Activated naive CD8-positive, alpha-beta T cell treated with anti-CD3 and anti-CD28 coated beads for 36 hours (primary cell): ENCODE measurements around the gene STAP2. TPM values are rescaled to one million over a fixed set of nuclear protein-coding genes. Genes with fewer than 3 reads are reported as not detected.

Source experiments
- DNase-seq: peaks from one replicate; pipeline ENCODE4 v3.0.0; 2021
- H3K27ac Mint-ChIP-seq: one replicate; pipeline ENCODE4 v1.8.0; 2022; ENCODE audit warnings: mild to moderate bottlenecking, moderate library complexity, mixed read lengths
- H3K27me3 Mint-ChIP-seq: one replicate; pipeline ENCODE4 v1.8.0; 2022; ENCODE audit warnings: mild to moderate bottlenecking, mixed read lengths
- H3K36me3 Mint-ChIP-seq: one replicate; pipeline ENCODE4 v1.8.0; 2021; ENCODE audit warnings: mild to moderate bottlenecking, mixed read lengths
- H3K4me1 Mint-ChIP-seq: one replicate; pipeline ENCODE4 v1.8.0; 2021; ENCODE audit warnings: mixed read lengths
- H3K4me3 Mint-ChIP-seq: one replicate; pipeline ENCODE4 v1.8.0; 2022; ENCODE audit warnings: mild to moderate bottlenecking, moderate library complexity, mixed read lengths
- H3K9me3 Mint-ChIP-seq: one replicate; pipeline ENCODE4 v1.8.0; 2022; ENCODE audit warnings: mixed read lengths
- total RNA-seq, 2 experiments: library from RNA; stranded (reverse); gene quantifications; one replicate each; pipeline ENCODE4 v1.2.3, GENCODE V29; 2021

Gene STAP2
- total RNA-seq, 2 experiments from 2014 or later = 12.3 to 13.1 TPM

DNA sequence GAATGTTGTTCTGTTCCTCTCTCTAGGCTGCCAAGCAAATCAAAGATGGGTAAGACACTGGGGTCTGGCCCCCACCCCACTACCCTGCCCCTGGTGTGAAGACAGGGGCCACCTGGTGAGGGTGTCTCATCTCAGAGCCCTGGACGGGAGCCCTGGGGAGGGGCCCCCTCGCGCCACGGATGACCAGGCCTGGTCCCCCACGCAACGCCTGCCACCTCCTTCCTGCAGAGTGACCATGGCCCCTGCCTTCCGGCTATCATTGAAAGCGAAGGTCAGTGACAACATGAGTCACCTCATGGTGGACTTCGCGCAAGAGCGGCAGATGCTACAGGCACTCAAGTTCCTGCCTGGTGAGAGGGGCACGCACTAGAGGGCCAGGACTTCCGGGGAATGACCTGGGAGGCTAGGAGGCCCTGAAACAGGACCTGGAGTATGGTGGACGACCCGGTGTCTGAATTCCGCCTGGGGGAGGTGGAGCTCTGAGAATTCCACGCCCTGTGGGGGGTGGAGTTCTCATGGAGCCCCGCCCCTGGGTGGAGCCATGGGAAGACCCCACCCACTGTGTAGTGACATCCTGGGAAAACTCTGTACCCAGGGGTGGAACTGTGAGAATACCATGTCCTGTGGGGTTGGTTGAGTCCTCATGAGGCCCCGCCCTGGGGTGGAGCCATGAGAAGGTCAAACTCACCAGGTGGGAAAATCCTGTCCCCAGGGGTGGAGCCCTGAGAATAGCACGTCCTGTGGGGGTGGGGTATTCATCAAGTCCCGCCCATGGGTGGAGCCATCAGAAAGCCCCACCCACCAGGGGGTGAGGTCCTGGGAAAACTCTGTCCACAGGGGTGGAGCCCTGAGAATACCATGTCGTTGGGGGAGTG, 28.1 kb downstream of the STAP2 start:
- peaks cover 16% of the 10 kb centered on the region for H3K36me3 Mint-ChIP-seq
- H3K9me3 Mint-ChIP-seq = no peaks in the 10 kb centered on the region
- H3K4me3 Mint-ChIP-seq = no peak overlapping the region
- no peaks in the 10 kb centered on the region for H3K4me1 Mint-ChIP-seq
- H3K27me3 Mint-ChIP-seq = no peaks in the 10 kb centered on the region
- peak; percentile 34 for DNase-seq
- H3K27ac Mint-ChIP-seq = no peak overlapping the region

DNA sequence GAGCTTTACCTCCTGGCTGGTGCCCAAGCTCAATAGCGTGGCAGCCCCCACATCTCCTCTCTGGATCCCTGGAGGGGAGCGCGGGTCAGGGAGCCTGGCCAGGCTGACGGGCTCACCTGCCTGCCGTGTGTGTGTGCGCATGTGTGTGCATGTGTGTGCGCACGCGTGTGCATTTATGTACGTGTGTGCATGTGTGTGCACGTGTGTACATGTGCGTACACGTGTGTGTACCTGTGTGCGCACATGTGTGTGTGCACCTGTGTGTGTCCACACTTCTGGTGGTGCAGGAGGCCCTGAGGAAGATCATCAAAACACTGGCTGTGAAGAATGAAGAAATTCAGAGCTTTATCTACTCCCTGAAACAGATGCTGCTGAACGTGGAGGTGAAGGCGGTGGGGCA, 33.0 kb downstream of the STAP2 start:
- Mint-ChIP-seq H3K27me3 (no peaks in the 10 kb centered on the region), H3K9me3 (no peaks in the 10 kb centered on the region), H3K4me1 (peaks cover 22% of the 10 kb centered on the region), H3K4me3 (peak overlapping the region; percentile 75), H3K36me3 (peaks cover 8% of the 10 kb centered on the region), H3K27ac (no peak overlapping the region)
- DNase-seq = no peak

DNA sequence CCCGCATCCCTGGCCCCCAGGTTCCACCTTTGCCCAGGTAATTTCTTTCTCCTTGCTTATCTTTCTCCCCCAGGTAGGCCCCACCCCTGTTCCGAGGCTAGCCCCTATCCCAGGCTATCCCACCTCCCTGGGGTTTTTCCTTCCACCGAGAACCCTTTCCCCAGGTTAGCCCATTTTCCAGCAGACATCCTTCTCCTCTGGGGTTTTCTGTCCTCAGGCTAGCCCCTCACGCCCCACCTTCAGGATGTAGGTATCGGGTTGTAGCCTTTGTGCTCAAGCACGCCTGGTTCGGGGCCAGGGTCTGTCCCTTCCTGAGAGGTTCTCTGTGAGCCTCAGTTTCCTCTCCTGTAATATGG, 33.4 kb downstream of the STAP2 start:
- Mint-ChIP-seq H3K4me1 (peaks cover 24% of the 10 kb centered on the region), H3K9me3 (no peaks in the 10 kb centered on the region), H3K27ac (no peak overlapping the region), H3K36me3 (peaks cover 7% of the 10 kb centered on the region), H3K27me3 (no peaks in the 10 kb centered on the region), H3K4me3 (peak overlapping the region; percentile 75)
- no peak for DNase-seq

DNA sequence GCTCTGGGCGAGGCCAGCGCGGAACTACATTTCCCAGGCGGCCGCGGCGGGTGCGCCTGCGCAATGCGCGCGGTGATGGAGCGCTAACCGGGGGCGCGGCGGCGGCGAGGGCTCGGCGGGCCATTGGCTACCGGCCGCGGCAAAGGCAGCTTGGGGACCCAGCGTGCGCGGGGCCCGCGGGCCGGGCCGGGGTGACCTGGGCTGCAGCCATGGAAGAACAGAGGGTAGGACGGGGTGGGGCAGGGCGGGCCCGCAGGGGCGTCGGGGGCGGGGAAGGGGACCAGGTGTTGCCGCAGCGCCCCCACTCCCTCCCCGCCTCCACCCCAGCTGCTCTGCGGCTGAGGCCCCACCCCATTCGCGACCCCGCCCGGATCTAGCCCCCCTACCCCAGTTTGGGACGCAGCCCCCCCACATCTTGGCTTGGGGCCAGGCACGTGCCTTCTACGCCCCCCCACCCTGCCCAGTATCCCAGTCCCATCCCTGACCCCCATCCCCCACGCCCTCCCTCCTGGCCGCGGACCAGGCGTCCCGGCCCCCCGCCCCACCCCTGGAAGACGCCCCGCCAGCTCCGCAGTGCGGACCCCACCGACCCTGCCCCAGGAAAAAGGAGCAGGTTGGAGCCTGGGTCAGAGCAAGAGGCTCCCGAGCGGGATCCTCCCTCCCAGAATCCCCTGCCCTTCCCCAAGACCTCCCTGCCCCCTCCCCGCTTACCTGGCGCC, 33.9 kb downstream of the STAP2 start, which contains the start of gene FSD1:
FSD1 (plus strand) TSS at position 61 of the 719 bp plus-strand sequence; CDS start at position 210, 149 bp downstream.
- H3K27me3 Mint-ChIP-seq = no peaks in the 10 kb centered on the region
- peaks cover 24% of the 10 kb centered on the region for H3K4me1 Mint-ChIP-seq
- H3K4me3 Mint-ChIP-seq = peak within 1 kb of the TSS; percentile 75
- DNase-seq = peak; percentile 92
- H3K36me3 Mint-ChIP-seq = peaks cover 7% of the 10 kb centered on the region
- H3K27ac Mint-ChIP-seq = peak within 1 kb of the TSS; percentile 56
- no peaks in the 10 kb centered on the region for H3K9me3 Mint-ChIP-seq

DNA sequence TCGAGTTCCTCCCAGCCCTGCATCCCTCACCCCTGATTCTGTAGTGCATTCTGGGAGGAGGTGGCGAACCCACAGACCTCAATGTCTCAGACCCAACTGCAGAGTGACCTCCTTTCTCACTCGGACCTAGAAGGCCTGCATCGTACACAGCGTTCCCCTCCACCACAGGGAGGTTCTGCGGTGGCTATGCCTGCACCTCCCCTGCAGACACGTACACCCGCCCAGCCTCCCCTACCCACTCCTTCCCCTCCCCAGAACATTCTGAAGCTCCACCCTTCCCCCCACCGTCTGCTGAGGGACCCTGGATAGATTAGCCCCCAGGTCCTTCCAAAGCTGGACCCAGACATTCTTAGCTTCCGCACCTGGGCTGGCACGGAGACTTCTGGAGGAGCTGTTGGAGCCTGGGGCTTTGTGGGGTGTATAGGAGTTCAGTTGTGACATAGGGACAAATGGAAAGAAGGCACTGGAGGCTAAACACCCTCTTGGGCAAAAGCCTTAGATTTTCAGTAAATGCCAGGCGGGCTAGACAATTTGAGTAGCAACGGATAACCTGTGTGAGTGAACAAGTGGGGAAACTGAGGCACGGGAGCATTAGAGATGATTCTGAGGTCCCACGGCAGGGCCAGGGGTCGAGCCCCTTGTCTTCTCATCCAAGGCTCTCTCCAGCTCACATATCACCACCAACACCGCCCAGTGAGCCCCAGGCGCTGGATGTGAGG, 34.6 kb downstream of the STAP2 start:
- Mint-ChIP-seq H3K4me1 (peaks cover 24% of the 10 kb centered on the region), H3K27me3 (no peaks in the 10 kb centered on the region), H3K4me3 (peak overlapping the region; percentile 53), H3K27ac (peak overlapping the region; percentile 56), H3K36me3 (peaks cover 3% of the 10 kb centered on the region), H3K9me3 (no peaks in the 10 kb centered on the region)
- DNase-seq = no peak

DNA sequence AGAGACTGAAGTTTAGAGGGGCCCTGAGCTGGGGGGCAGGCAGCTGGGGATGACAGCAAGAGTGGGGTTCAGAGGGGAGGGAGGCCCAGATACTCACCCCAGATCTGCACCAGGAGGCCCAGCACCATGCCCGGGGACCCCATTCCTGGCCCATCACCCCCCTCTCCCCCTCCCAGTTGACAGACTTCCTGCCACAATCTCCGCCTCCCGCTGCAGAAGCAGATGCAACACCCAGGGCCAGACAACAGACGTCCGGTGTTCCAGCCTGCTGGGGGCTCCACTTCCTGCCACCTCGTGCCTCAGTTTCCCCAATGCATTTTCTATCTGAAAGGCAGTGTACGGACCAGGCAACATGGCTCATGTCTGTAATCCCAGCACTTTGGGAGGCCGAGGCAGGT, 36.4 kb downstream of the STAP2 start, which contains the start of gene TMIGD2:
TMIGD2 (minus strand) TSS at position 147 of the 398 bp plus-strand sequence; CDS start at position 143, 4 bp downstream.
- Mint-ChIP-seq H3K9me3 (no peaks in the 10 kb centered on the region), H3K4me1 (peaks cover 29% of the 10 kb centered on the region), H3K4me3 (peak within 1 kb of the TSS; percentile 81), H3K27ac (peak within 1 kb of the TSS; percentile 83), H3K27me3 (no peaks in the 10 kb centered on the region), H3K36me3 (peaks cover 6% of the 10 kb centered on the region)
- DNase-seq = no peak

DNA sequence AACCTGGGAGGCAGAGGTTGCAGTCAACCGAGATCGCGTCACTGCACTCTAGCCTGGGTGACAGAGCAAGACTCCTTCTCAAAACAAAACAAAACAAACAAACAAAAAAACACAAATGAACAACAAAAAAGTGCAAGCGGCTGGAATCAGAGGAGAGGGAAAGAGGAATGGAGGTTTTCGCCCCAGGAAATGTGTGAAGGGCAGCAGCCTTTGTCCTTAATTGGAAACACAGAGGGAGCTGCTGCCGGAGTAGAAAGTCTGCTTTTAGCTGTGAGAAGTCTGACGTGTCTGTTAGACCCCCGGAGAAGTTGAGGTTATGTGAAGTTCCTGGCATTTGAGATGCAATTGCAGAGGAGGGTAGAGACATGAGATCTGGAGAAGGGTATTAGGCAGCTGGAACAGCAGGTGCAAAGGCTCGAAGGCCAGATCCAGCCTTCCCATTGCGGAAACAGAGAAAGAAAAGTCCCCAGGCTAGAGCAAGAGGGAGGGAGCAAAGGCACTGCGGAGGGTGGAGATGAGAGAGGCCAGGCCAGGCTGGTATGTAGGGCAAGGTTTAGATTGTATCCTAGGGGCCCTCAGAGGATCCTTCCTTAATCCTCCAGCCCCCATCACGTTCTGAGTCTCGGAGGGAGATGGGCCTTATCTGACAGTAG, 36.9 kb downstream of the STAP2 start:
- DNase-seq = no peak
- peak overlapping the region; percentile 81 for H3K4me3 Mint-ChIP-seq
- H3K9me3 Mint-ChIP-seq = no peaks in the 10 kb centered on the region
- no peaks in the 10 kb centered on the region for H3K27me3 Mint-ChIP-seq
- H3K36me3 Mint-ChIP-seq = peaks cover 6% of the 10 kb centered on the region
- peaks cover 29% of the 10 kb centered on the region for H3K4me1 Mint-ChIP-seq
- peak overlapping the region; percentile 83 for H3K27ac Mint-ChIP-seq

DNA sequence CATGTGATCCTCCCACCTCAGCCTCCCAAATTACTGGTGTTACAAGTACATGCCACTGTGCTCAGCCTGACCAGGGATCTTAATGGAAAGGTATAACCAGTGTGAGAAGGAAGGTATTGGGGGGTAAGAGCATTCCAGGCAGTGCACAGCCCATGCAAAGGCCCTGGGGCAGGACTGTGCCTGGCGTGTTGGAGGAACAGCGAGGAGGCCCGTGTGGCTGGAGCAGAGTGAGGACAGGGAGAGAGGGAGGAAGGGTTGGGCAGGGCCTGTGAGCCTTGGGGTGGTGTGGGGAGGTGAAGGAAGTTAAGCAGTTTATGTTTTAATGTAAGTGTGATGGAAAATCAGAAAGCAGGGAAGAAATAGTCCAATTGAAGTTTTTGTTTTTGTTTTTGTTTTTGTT, 38.0 kb downstream of the STAP2 start:
- no peaks in the 10 kb centered on the region for H3K27me3 Mint-ChIP-seq
- DNase-seq = no peak
- H3K4me1 Mint-ChIP-seq = peaks cover 29% of the 10 kb centered on the region
- H3K36me3 Mint-ChIP-seq = peaks cover 6% of the 10 kb centered on the region
- peak overlapping the region; percentile 5 for H3K4me3 Mint-ChIP-seq
- H3K27ac Mint-ChIP-seq = peak overlapping the region; percentile 43
- no peaks in the 10 kb centered on the region for H3K9me3 Mint-ChIP-seq

DNA sequence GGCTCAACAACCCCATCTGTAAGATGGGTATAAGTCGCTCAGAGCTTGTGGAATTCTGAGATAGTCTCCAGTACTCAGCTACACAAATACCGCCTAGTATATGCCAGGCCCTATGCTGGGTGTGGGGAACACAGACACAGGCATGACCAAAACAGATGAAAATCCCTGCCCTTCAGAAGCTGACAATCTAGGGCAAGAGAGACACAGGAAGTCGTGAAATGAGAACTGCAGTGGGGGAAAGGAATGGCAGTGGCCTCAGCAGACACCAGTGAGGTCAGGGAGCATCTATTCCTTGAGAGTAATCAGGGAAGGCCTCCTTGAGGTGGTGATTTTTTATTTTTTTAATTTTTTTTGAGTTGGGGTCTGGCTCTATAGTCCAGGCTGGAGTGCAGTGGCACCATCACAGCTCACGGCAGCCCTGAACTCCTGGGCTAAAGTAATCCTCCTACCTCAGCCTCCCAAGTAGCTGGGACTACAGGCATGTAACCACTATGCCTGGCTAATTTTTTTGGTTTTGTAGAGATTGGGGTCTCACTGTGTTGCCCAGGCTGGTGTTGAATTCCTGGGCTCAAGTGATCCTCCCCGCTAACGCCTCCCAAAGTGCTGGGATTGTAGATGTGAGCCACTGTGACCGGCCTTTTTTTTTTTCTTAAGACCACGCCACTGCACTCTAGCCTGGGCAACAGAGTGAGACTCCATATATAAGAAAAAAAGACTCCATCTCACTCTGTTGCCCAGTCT, 39.6 kb downstream of the STAP2 start:
- H3K27me3 Mint-ChIP-seq = no peaks in the 10 kb centered on the region
- H3K36me3 Mint-ChIP-seq = peaks cover 6% of the 10 kb centered on the region
- H3K9me3 Mint-ChIP-seq = no peaks in the 10 kb centered on the region
- H3K4me1 Mint-ChIP-seq = peaks cover 25% of the 10 kb centered on the region
- no peak for DNase-seq
- H3K27ac Mint-ChIP-seq = peak overlapping the region; percentile 68
- no peak overlapping the region for H3K4me3 Mint-ChIP-seq

DNA sequence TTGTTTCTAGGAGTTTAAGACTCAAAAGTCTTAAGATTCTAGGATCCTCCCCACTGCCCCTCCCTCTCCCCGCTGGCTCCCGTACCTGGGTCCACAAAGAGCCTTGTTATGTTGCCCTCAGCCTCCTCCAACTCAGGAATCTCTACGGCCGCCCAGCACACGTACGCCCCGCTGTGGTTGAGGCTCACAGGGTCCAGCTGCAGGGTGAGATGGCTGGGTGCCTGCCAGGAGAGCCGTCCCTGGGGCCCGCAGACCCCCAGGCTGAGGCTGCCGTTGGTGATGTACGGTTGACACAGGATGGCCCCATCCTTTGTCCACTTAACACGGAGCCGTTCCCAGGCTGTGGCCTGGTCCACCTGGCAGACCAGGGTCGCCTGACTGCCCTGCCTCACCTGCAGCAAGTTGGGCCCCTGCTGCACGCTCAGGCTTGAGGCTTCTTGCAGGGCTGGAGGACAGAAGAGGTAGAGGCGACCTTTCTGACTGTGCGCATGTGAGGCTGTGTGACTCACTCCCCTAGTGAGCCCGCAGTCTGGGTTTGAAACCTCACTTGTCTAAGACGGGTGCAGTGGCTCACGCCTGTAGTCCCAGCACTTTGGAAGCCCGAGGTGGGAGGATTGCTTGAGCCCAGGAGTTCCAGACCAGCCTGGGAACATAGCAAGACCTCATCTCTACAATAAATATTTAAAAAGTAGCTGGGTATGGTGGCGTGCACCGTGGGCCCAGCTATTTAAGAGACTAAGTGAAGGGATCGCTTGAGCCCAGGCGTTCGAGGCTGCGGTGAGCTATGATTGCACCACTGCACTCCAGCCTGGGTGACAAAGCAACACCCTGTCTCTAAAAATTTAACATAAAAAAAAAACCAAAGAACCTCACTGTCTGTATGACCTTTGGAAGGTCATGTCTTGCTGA, 40.5 kb downstream of the STAP2 start:
- no peak overlapping the region for H3K4me3 Mint-ChIP-seq

DNA sequence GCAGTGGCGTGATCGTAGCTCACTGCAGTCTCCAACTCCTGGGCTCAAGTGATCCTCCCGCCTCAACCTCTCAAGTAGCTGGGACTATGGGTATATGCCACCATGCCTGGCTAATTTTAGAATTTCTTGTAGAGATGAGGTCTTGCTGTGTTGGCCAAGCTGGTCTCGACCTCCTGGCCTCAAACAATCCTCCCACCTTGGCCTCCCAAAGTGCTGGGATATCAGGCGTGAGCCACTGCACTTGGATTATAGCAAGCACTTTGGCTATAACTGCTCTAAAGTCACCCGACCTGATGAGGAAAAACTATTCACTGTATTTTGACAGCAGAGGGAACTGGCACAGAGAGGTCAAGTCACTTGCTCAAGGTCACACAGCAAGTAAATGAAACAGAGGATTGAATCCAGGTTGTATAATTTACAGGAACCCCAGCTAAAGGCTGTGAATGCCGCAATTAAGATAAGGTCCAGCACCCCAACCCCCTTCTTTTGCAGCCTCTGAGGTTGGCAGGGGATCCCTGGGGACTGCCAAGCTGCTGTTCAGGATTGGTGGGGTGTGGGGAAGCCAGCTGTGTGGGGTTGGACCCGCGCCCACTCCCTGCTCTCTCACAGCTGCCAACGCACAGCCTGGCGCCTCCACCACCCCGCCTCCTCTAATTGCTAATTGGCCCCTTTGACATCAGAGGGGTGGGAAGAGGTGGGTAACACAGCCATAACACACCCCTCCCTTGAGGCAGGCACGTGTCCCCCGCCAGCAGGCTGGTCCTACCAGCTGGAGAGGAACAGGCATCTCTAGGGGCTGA, 42.5 kb downstream of the STAP2 start:
- H3K4me3 Mint-ChIP-seq = no peak overlapping the region
- H3K27me3 Mint-ChIP-seq = no peaks in the 10 kb centered on the region
- no peak overlapping the region for H3K27ac Mint-ChIP-seq
- DNase-seq = no peak
- no peaks in the 10 kb centered on the region for H3K9me3 Mint-ChIP-seq
- peaks cover 8% of the 10 kb centered on the region for H3K4me1 Mint-ChIP-seq
- peaks cover 6% of the 10 kb centered on the region for H3K36me3 Mint-ChIP-seq

More for the DNA sequence above, 40.5 kb downstream of the STAP2 start:
- Mint-ChIP-seq H3K4me1 (peaks cover 20% of the 10 kb centered on the region), H3K27me3 (no peaks in the 10 kb centered on the region), H3K27ac (peak overlapping the region; percentile 68), H3K36me3 (peaks cover 6% of the 10 kb centered on the region), H3K9me3 (no peaks in the 10 kb centered on the region)
- DNase-seq = peak; percentile 36

DNA sequence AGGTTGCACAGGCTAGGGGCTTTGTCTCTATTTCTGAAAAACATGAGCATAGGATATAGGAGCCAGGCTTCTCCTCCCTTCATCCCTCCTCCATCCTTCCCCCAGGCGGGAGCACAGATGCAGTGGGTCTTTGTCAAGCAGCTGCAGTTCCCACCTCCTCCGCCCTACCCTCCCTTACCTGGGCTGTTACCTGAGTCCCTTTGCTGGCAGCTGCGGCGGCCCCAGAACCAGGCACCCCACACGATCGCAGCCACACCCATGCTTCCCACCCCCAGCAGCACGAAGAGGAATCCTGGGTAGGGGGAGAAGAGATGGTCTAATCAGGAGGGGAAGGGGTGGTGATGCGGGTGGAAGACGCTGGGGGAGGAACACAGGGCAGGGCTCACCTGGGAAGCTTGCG, 44.2 kb downstream of the STAP2 start:
- Mint-ChIP-seq H3K4me1 (peaks cover 5% of the 10 kb centered on the region), H3K4me3 (no peak overlapping the region), H3K36me3 (peaks cover 3% of the 10 kb centered on the region)

More for the DNA sequence above, 44.2 kb downstream of the STAP2 start:
- DNase-seq = no peak
- Mint-ChIP-seq H3K27me3 (no peaks in the 10 kb centered on the region), H3K9me3 (no peaks in the 10 kb centered on the region), H3K27ac (no peak overlapping the region)
